Heart left ventricle (tissue), 13 donors: ENCODE results near the gene COX7A2.

Source experiments
- POLR2A ChIP-seq, 2 donors: fragments of 450-650 bp; IDR thresholded peaks; one replicate each; pipeline ENCODE4 v1.6.1; 2017; ENCODE audit warnings: antibody characterized with exemption in 2 of 2, mild to moderate bottlenecking in 2 of 2, moderate library complexity in 2 of 2
- TF ChIP-seq, protein P1 (sequence below), 12 donors: fragments of 200-600 bp; sonication (generic) in 4 of 12; IDR thresholded peaks; one replicate each; pipeline versions ENCODE4 v1.5.0 to v1.8.0; 2018 to 2022; ENCODE audit warnings: antibody characterized with exemption in 12 of 12, mild to moderate bottlenecking in 5 of 12
- donor health status: ischemic (EF 13 %, LVEDD 7.1; RV severe dilation, severe dysfunction).
- donor health status: DM: no; HTN: yes; CAD: no.
- donor health status: DM: no; HTN: no; CAD: no.
- donor health status: ischemic (EF 25% LVEDD 6.9; RV normal size, moderate dysfunction).
- donor health status: ischemic (EF 25% LVEDD 5.7; RV mildly dilated, moderate dysfunction).
- donor health status: ischemic (EF 35%, LVEDD 5.7; RV mildly dilated, moderate dysfunction).
- donor health status: nonischemic (EF 11% LVEDD 7.7; RV severe dilation, severe dysfunction).
- donor health status: DM: yes; HTN: yes; CAD: no.
- donor health status: PGD.
- donor health status: ischemic (EF 29% LVEDD 5.4; RV normal size, mild dysfunction).
- donor health status: nonischemic (EF 23%, LVEDD 6.1; RV moderate dilation, normal function).

DNA sequence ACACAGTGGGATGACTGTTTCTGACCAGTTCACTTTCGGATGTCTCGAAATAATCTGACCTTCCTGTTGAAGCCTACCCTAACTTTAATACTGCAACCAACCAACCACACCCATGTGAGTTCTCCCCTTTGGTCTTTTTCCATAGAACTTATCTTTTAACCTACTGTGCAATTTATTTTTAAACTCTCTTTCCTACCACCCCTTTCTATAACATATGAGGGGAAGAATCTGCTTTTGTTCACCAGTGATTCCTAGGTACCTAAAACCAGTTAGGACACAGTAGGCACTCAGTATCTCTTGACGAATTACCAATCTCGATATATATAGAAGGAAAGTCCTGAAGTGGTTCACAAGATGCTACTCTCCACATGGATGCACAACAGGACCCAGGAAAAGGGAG lies 7.0 kb downstream of the COX7A2 start:
- TF ChIP-seq, protein P1, sequence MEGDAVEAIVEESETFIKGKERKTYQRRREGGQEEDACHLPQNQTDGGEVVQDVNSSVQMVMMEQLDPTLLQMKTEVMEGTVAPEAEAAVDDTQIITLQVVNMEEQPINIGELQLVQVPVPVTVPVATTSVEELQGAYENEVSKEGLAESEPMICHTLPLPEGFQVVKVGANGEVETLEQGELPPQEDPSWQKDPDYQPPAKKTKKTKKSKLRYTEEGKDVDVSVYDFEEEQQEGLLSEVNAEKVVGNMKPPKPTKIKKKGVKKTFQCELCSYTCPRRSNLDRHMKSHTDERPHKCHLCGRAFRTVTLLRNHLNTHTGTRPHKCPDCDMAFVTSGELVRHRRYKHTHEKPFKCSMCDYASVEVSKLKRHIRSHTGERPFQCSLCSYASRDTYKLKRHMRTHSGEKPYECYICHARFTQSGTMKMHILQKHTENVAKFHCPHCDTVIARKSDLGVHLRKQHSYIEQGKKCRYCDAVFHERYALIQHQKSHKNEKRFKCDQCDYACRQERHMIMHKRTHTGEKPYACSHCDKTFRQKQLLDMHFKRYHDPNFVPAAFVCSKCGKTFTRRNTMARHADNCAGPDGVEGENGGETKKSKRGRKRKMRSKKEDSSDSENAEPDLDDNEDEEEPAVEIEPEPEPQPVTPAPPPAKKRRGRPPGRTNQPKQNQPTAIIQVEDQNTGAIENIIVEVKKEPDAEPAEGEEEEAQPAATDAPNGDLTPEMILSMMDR (IDR thresholded peaks at IDR 0.05): no peak
- TF ChIP-seq POLR2A (IDR thresholded peaks at IDR 0.05): no peak
